ENCODE results near the gene SCP2. TPM values are rescaled to one million over a fixed set of nuclear protein-coding genes. Genes with fewer than 3 reads are reported as not detected.

Gene SCP2
- total and polyA plus RNA-seq, 2 of the 4 experiments (the other 2 are of a cell fraction) = 70.4 to 83.1 TPM

GRCh38 chr1:52928015-52928404, 934 bp downstream of the SCP2 start:
- no peak overlapping the region for H2BK5ac ChIP-seq (ENCODE audit: low read depth, low read length, poor library complexity, severe bottlenecking)
- peak overlapping the region; percentile 74 for H2AK5ac ChIP-seq (ENCODE audit: low read depth, low read length)
- H3K14ac ChIP-seq (replicated peaks; ENCODE audit: low read depth, low read length) = peak overlapping the region; percentile 93
- H3K27me3 ChIP-seq (ENCODE audit: control insufficient read depth, insufficient read depth, low read length) = no peaks in the 10 kb centered on the region
- peak overlapping the region; percentile 100 for H3K23ac ChIP-seq (ENCODE audit: low read depth, low read length)
- peak overlapping the region; percentile 0; the same call in 1 of the 2 replicates for H3K27ac ChIP-seq (ENCODE audit: insufficient read depth, low read length)
- ChIA-PET POLR2A (ENCODE audit: unreplicated experiment) (no interaction called here), CTCF (interaction anchor here (0.5 kb wide), 1 partner anchor 39 kb away, joined by 3 read pairs; no protein-coding TSS in a partner anchor)
- DNase-seq = peak; percentile 27
- intact Hi-C loops (cut with micrococcal nuclease) (loop anchor here (10.0 kb wide), 2 partner anchors 223 to 257 kb away; no protein-coding TSS in a partner anchor), in situ Hi-C loops (cut with MboI; ENCODE audit: low sequenced_read_pairs) (no loop called here), dilution Hi-C loops (cut with HindIII; ENCODE audit: low sequenced_read_pairs, unreplicated experiment) (no loop called here)
- peaks cover 12 to 28% of the 10 kb centered on the region in 2 experiments for H3K79me1 ChIP-seq (ENCODE audit: low read depth in 1 of 2, low read length in 2 of 2)
- H2BK120ac ChIP-seq (ENCODE audit: low read depth, low read length) = peak overlapping the region; percentile 23; the same call in 1 of the 2 replicates
- peak; percentile 24 for ATAC-seq (ENCODE audit: low read depth)
- H2AFZ ChIP-seq (replicated peaks; ENCODE audit: low read length, poor library complexity) = peak overlapping the region; percentile 95
- 15% methylated on average over 13 of the region's 15 CpGs; no CpG with 5 or more reads in 1 of the 2 experiments for WGBS, 2 experiments (ENCODE audit: extremely low coverage in 2 of 2, insufficient read length in 1 of 2)
- H3K4me2 ChIP-seq (ENCODE audit: low read depth, low read length) = peak overlapping the region; percentile 66
- 0 out of 2 replicates have a peak, but pooled peaks cover 3% of the 10 kb centered on the region for H3K4me1 ChIP-seq (ENCODE audit: control insufficient read depth, insufficient read depth, low read length)
- peak overlapping the region; percentile 85 to 94; a peak in 2 of 4 replicates for H4K8ac ChIP-seq (ENCODE audit: low read depth in 2 of 2, low read length in 2 of 2)
- peak overlapping the region; percentile 59 for H3K9ac ChIP-seq (ENCODE audit: low read depth, low read length)
- peaks cover 3% of the 10 kb centered on the region; the same call in 1 of the 2 replicates for H3K9me1 ChIP-seq (ENCODE audit: insufficient read depth, low read length)
- no peak overlapping the region for H4K91ac ChIP-seq (ENCODE audit: insufficient read depth, low read depth, low read length)
- no peak overlapping the region for H3K18ac ChIP-seq (ENCODE audit: low read depth, low read length)
- TF ChIP-seq MAZ (IDR thresholded peaks at IDR 0.05; ENCODE audit: borderline replicate concordance, low read depth, low read length) (no peak; the same call in 1 of the 2 replicates), RAD21 (IDR thresholded peaks at IDR 0.05; ENCODE audit: low read length) (no peak), NFE2L2 (IDR thresholded peaks at IDR 0.05; ENCODE audit: low read depth, low read length) (no peak), SMC3 (IDR thresholded peaks at IDR 0.05; ENCODE audit: low read depth, low read length) (no peak), CHD1 (IDR thresholded peaks at IDR 0.05; ENCODE audit: low read depth, low read length) (no peak), MAFK (IDR thresholded peaks at IDR 0.05; ENCODE audit: low read depth, low read length) (no peak), MXI1 (IDR thresholded peaks at IDR 0.05; ENCODE audit: borderline replicate concordance, low read depth, low read length) (no peak), RCOR1 (IDR thresholded peaks at IDR 0.05; ENCODE audit: insufficient replicate concordance, low read length) (no peak), CEBPB (IDR thresholded peaks at IDR 0.05; ENCODE audit: low read depth, low read length) (no peak), BHLHE40 (IDR thresholded peaks at IDR 0.05; ENCODE audit: low read depth, low read length) (no peak), RFX5 (IDR thresholded peaks at IDR 0.05; ENCODE audit: low read depth, low read length) (no peak), POLR2A (IDR thresholded peaks at IDR 0.05; ENCODE audit: low read depth, low read length) (no peak)
- TF ChIP-seq, protein P1, sequence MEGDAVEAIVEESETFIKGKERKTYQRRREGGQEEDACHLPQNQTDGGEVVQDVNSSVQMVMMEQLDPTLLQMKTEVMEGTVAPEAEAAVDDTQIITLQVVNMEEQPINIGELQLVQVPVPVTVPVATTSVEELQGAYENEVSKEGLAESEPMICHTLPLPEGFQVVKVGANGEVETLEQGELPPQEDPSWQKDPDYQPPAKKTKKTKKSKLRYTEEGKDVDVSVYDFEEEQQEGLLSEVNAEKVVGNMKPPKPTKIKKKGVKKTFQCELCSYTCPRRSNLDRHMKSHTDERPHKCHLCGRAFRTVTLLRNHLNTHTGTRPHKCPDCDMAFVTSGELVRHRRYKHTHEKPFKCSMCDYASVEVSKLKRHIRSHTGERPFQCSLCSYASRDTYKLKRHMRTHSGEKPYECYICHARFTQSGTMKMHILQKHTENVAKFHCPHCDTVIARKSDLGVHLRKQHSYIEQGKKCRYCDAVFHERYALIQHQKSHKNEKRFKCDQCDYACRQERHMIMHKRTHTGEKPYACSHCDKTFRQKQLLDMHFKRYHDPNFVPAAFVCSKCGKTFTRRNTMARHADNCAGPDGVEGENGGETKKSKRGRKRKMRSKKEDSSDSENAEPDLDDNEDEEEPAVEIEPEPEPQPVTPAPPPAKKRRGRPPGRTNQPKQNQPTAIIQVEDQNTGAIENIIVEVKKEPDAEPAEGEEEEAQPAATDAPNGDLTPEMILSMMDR (conservative IDR thresholded peaks at IDR 0.05; ENCODE audit: low read depth, low read length) = no peak
- TF ChIP-seq, protein P2, sequence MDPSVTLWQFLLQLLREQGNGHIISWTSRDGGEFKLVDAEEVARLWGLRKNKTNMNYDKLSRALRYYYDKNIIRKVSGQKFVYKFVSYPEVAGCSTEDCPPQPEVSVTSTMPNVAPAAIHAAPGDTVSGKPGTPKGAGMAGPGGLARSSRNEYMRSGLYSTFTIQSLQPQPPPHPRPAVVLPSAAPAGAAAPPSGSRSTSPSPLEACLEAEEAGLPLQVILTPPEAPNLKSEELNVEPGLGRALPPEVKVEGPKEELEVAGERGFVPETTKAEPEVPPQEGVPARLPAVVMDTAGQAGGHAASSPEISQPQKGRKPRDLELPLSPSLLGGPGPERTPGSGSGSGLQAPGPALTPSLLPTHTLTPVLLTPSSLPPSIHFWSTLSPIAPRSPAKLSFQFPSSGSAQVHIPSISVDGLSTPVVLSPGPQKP (IDR thresholded peaks at IDR 0.05; ENCODE audit: borderline replicate concordance, low read depth, low read length) = no peak
- peak overlapping the region; percentile 81 for H3K4ac ChIP-seq (ENCODE audit: low read depth, low read length)
- no peak overlapping the region; the same call in 2 of the 3 replicates for H2BK15ac ChIP-seq (ENCODE audit: low read depth, low read length)
- H4K20me1 ChIP-seq (ENCODE audit: insufficient read depth, low read length) = peaks cover 3% of the 10 kb centered on the region; the same call in 1 of the 2 replicates
- H4K5ac ChIP-seq (ENCODE audit: low read depth, low read length) = no peak overlapping the region
- BruUV-seq (replicated peaks) = no TSS peak
- H3K56ac ChIP-seq (ENCODE audit: extremely low read depth, insufficient read depth, low read length) = peak overlapping the region; percentile 57; the same call in 1 of the 2 replicates
- H3K36me3 ChIP-seq (ENCODE audit: control insufficient read depth, insufficient read depth, low read length) = no peaks in the 10 kb centered on the region
- no peak overlapping the region for H2BK20ac ChIP-seq (ENCODE audit: low read depth, low read length)
- H2AK9ac ChIP-seq (replicated peaks; ENCODE audit: low read depth, low read length, poor library complexity) = peak overlapping the region; percentile 53
- H3K4me3 ChIP-seq (ENCODE audit: insufficient read depth, low read depth, low read length) = peak overlapping the region; percentile 77
- no peaks in the 10 kb centered on the region for H3K9me3 ChIP-seq (ENCODE audit: control insufficient read depth, insufficient read depth, low read length)
